ENCODE measurements around the gene EHD4.

DNA sequence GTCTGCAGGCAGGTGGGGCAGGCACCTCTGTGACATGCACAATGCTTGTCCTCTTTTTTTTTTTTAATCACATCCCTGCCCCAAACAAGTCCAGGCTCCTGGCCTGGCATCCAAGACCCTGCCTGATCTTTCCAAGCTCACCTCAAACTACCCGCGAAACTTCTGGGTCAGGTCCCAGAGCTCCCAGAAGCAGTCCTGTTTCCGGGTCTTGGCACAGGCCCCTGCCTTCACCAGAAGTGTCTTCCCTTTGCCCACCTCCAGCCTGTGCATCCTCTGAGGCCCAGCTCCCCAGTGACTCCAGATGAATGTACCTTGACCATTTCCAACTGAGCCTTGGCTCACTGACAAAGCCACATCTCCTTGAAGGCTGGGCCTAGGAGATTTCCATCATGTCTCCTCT lies 25.5 kb upstream of the EHD4 start:
- TF ChIP-seq, protein P1, sequence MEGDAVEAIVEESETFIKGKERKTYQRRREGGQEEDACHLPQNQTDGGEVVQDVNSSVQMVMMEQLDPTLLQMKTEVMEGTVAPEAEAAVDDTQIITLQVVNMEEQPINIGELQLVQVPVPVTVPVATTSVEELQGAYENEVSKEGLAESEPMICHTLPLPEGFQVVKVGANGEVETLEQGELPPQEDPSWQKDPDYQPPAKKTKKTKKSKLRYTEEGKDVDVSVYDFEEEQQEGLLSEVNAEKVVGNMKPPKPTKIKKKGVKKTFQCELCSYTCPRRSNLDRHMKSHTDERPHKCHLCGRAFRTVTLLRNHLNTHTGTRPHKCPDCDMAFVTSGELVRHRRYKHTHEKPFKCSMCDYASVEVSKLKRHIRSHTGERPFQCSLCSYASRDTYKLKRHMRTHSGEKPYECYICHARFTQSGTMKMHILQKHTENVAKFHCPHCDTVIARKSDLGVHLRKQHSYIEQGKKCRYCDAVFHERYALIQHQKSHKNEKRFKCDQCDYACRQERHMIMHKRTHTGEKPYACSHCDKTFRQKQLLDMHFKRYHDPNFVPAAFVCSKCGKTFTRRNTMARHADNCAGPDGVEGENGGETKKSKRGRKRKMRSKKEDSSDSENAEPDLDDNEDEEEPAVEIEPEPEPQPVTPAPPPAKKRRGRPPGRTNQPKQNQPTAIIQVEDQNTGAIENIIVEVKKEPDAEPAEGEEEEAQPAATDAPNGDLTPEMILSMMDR (IDR thresholded peaks at IDR 0.05) = no peak
- no peak for TF ChIP-seq POLR2A (IDR thresholded peaks at IDR 0.05)
